Erythroblast (primary cell): ENCODE measurements around the gene NDUFA9.

ENCODE experiments used
- GATA1 ChIP-seq: IDR thresholded peaks from 2 replicates; pipeline ENCODE4 v1.6.1; 2011; ENCODE audit warnings: low read depth, mild to moderate bottlenecking, control low read depth, low read length, moderate library complexity
- POLR2A ChIP-seq: IDR thresholded peaks from 2 replicates; pipeline ENCODE4 v1.6.1; 2011; ENCODE audit warnings: mild to moderate bottlenecking, low read length

DNA sequence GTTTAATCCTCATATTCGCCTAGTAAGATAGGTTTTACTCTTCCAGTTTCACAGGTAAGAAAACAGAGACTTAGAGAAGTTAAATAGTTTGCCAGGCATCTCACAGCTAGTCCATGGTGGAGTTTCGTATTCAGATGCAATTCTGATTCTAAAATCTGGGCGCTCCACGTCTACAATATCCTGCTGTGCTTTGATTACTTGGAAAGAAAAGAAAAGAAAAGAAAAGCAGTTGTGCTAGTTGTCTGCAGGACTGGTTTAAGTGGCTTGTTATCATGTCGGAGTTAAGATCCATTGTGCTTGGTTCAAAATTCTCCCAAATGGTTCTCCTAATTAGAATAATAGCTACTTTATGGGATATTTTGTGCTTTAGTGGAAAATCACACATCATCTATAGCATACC, 18.7 kb upstream of the NDUFA9 start:
- TF ChIP-seq POLR2A (no peak), GATA1 (no peak)
